Measurements from ENCODE around the gene ZNRD2.

Gene ZNRD2

GRCh38 chr11:65611758-65612603 lies 41.7 kb downstream of the ZNRD2 start:
- DNase-seq: no peak

GRCh38 chr11:65612691-65613090 lies 42.4 kb downstream of the ZNRD2 start:
- no peak for DNase-seq

GRCh38 chr11:65613091-65613928 lies 43.0 kb downstream of the ZNRD2 start:
- no peak for DNase-seq

- DNase-seq: peak; percentile 100
Observed at GRCh38 chr11:65615229-65615949, 45.1 kb downstream of the ZNRD2 start, which contains the start of gene PCNX3. Gene PCNX3, plus strand, starts transcription at chr11:65615776. Its CDS starts 536 bp downstream, at chr11:65616312.

- peak in 1 of 2 experiments; percentile 17 for DNase-seq
Observed at GRCh38 chr11:65615950-65616574, 45.8 kb downstream of the ZNRD2 start.

- DNase-seq: no peak
Observed at GRCh38 chr11:65616575-65617001, 46.3 kb downstream of the ZNRD2 start.

- DNase-seq: no peak
Observed at GRCh38 chr11:65617136-65617850, 47.0 kb downstream of the ZNRD2 start.

GRCh38 chr11:65617990-65618751 lies 47.9 kb downstream of the ZNRD2 start:
- DNase-seq: no peak

- DNase-seq: no peak
Observed at GRCh38 chr11:65618763-65619162, 48.5 kb downstream of the ZNRD2 start.

- DNase-seq: no peak
Observed at GRCh38 chr11:65619281-65619928, 49.1 kb downstream of the ZNRD2 start.

- DNase-seq: no peak
Observed at GRCh38 chr11:65620666-65621065, 50.4 kb downstream of the ZNRD2 start.

- DNase-seq: no peak
Observed at GRCh38 chr11:65621460-65621859, 51.2 kb downstream of the ZNRD2 start.
